Measurements from ENCODE around the gene ENPP3.

Gene ENPP3

GRCh38 chr6:131763749-131764148 is 126.6 kb downstream of the ENPP3 start:
- no peak for DNase-seq (ENCODE audit: low read depth in 2 of 3, low spot score in 2 of 3)

- no peak for DNase-seq (ENCODE audit: low read depth in 2 of 3, low spot score in 2 of 3)
Measured at GRCh38 chr6:131764350-131764749, 127.2 kb downstream of the ENPP3 start.

- no peak for DNase-seq (ENCODE audit: low read depth in 2 of 3, low spot score in 2 of 3)
Measured at GRCh38 chr6:131765081-131765803, 128.1 kb downstream of the ENPP3 start.

- no peak for DNase-seq (ENCODE audit: low read depth in 2 of 3, low spot score in 2 of 3)
Measured at GRCh38 chr6:131765804-131766135, 128.7 kb downstream of the ENPP3 start.

GRCh38 chr6:131766631-131767030 is 129.5 kb downstream of the ENPP3 start:
- DNase-seq (ENCODE audit: low read depth in 2 of 3, low spot score in 2 of 3) = no peak

- no peak for DNase-seq (ENCODE audit: low read depth in 2 of 3, low spot score in 2 of 3)
Measured at GRCh38 chr6:131768964-131769363, 131.9 kb downstream of the ENPP3 start.

GRCh38 chr6:131769385-131770141 is 132.5 kb downstream of the ENPP3 start:
- no peak for DNase-seq (ENCODE audit: low read depth in 2 of 3, low spot score in 2 of 3)

- DNase-seq (ENCODE audit: low read depth in 2 of 3, low spot score in 2 of 3) = no peak
Measured at GRCh38 chr6:131770776-131771175, 133.7 kb downstream of the ENPP3 start.

- no peak for DNase-seq (ENCODE audit: low read depth in 2 of 3, low spot score in 2 of 3)
Measured at GRCh38 chr6:131773284-131773950, 136.3 kb downstream of the ENPP3 start.

GRCh38 chr6:131775886-131776285 is 138.8 kb downstream of the ENPP3 start:
- no peak for DNase-seq (ENCODE audit: low read depth in 2 of 3, low spot score in 2 of 3)

GRCh38 chr6:131776985-131777384 is 139.9 kb downstream of the ENPP3 start:
- DNase-seq (ENCODE audit: low read depth in 2 of 3, low spot score in 2 of 3) = no peak

- no peak for DNase-seq (ENCODE audit: low read depth in 2 of 3, low spot score in 2 of 3)
Measured at GRCh38 chr6:131778169-131778568, 141.1 kb downstream of the ENPP3 start.

- DNase-seq (ENCODE audit: low read depth in 2 of 3, low spot score in 2 of 3) = no peak
Measured at GRCh38 chr6:131779304-131779703, 142.2 kb downstream of the ENPP3 start.

- DNase-seq (ENCODE audit: low read depth in 2 of 3, low spot score in 2 of 3) = no peak
Measured at GRCh38 chr6:131780600-131780999, 143.5 kb downstream of the ENPP3 start.

GRCh38 chr6:131781687-131782086 is 144.6 kb downstream of the ENPP3 start:
- no peak for DNase-seq (ENCODE audit: low read depth in 2 of 3, low spot score in 2 of 3)

- DNase-seq (ENCODE audit: low read depth in 2 of 3, low spot score in 2 of 3) = no peak
Measured at GRCh38 chr6:131782764-131783163, 145.7 kb downstream of the ENPP3 start.

- no peak for DNase-seq (ENCODE audit: low read depth in 2 of 3, low spot score in 2 of 3)
Measured at GRCh38 chr6:131784561-131784960, 147.5 kb downstream of the ENPP3 start.

GRCh38 chr6:131787079-131787478 is 150.0 kb downstream of the ENPP3 start:
- DNase-seq (ENCODE audit: low read depth in 2 of 3, low spot score in 2 of 3) = no peak

GRCh38 chr6:131787766-131788712 is 150.9 kb downstream of the ENPP3 start:
- no peak for DNase-seq (ENCODE audit: low read depth in 2 of 3, low spot score in 2 of 3)

GRCh38 chr6:131789219-131789618 is 152.1 kb downstream of the ENPP3 start:
- no peak for DNase-seq (ENCODE audit: low read depth in 2 of 3, low spot score in 2 of 3)

- DNase-seq (ENCODE audit: low read depth in 2 of 3, low spot score in 2 of 3) = no peak
Measured at GRCh38 chr6:131791476-131791875, 154.4 kb downstream of the ENPP3 start.
